Measurements from ENCODE around the gene GTPBP2.

Gene GTPBP2

DNA sequence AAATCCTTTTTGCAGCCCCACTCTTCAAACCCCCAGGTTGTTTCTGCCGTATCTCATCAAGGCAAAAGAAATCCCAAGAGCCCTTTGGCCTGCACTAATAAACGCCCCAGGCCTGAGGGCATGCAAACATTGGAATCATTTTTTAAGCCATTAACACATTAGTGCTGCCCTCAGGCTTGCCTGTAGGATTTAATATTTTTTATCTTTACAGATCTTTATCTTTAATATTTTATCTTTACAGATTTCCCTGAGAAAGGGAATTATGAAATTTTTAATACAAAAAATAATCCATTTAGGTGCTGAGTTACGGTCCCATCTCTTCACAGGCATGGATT lies 14.7 kb downstream of the GTPBP2 start:
- POLR2A ChIA-PET, result no interaction called here
- peaks cover 0 to under 1% (median under 1%) of the 10 kb centered on the region in 4 experiments for H3K4me1 ChIP-seq (ENCODE audit: control extremely low read depth in 1 of 4, control insufficient read depth in 4 of 4, insufficient read depth in 4 of 4, low read length in 3 of 4)
- 100% methylated on average over 1 of the region's 3 CpGs for WGBS (ENCODE audit: insufficient coverage)
- no peak for DNase-seq
- no peaks in the 10 kb centered on the region for H3K9me3 ChIP-seq (ENCODE audit: control extremely low read depth in 1 of 5, control insufficient read depth in 4 of 5, insufficient read depth in 2 of 5, low read depth in 1 of 5, low read length in 4 of 5)
- no peak overlapping the region for H3K27ac ChIP-seq (ENCODE audit: insufficient read depth in 1 of 2, low read depth in 1 of 2, low read length in 2 of 2, poor library complexity in 1 of 2, severe bottlenecking in 2 of 2)
- H3K4me3 ChIP-seq (ENCODE audit: control insufficient read depth in 1 of 7, extremely low read depth in 1 of 7, insufficient read depth in 4 of 7, low read depth in 2 of 7, low read length in 6 of 7), result no peak overlapping the region
- CTCF ChIA-PET, result interaction anchor here (0.6 to 1.1 kb wide), 4 partner anchors 11 to 487 kb away, joined by 3 to 4 read pairs (median 3); partner anchors contain the start of gene GTPBP2
- H3K27me3 ChIP-seq (replicated peaks in 2 of 5; ENCODE audit: control insufficient read depth in 4 of 5, insufficient read depth in 5 of 5, low read length in 4 of 5), result no peaks in the 10 kb centered on the region
- H3K36me3 ChIP-seq (ENCODE audit: control insufficient read depth in 4 of 4, insufficient read depth in 4 of 4, low read length in 3 of 4), result peaks cover 3 to 34% (median 28%) of the 10 kb centered on the region in 4 experiments

DNA sequence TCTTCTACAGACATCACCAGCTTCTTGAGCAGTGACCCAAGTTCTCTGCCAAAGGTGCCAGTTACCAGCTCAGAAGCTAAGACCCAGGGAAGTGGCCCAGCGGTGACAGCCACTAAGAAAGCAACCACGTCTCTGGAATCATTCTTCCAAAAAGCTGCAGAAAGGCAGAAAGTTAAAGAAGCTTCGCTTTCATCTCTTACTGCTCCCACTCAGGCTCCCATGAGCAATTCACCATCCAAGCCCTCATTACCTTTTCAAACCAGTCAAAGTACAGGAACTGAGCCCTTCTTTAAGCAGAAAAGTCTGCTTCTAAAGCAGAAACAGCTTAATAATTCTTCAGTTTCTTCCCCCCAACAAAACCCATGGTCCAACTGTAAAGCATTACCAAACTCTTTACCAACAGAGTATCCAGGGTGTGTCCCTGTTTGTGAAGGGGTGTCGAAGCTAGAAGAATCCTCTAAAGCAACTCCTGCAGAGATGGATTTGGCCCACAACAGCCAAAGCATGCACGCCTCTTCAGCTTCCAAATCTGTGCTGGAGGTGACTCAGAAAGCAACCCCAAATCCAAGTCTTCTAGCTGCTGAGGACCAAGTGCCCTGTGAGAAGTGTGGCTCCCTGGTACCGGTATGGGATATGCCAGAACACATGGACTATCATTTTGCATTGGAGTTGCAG lies 15.2 kb downstream of the GTPBP2 start:
- Histone ChIP-seq H3K9me3 (ENCODE audit: control extremely low read depth in 1 of 5, control insufficient read depth in 4 of 5, insufficient read depth in 2 of 5, low read depth in 1 of 5, low read length in 4 of 5) (no peaks in the 10 kb centered on the region), H3K36me3 (ENCODE audit: control insufficient read depth in 4 of 4, insufficient read depth in 4 of 4, low read length in 3 of 4) (peaks cover 3 to 35% (median 26%) of the 10 kb centered on the region in 4 experiments), H3K27ac (ENCODE audit: insufficient read depth in 1 of 2, low read depth in 1 of 2, low read length in 2 of 2, poor library complexity in 1 of 2, severe bottlenecking in 2 of 2) (no peak overlapping the region), H3K4me3 (ENCODE audit: control insufficient read depth in 1 of 7, extremely low read depth in 1 of 7, insufficient read depth in 4 of 7, low read depth in 2 of 7, low read length in 6 of 7) (no peak overlapping the region), H3K4me1 (ENCODE audit: control extremely low read depth in 1 of 4, control insufficient read depth in 4 of 4, insufficient read depth in 4 of 4, low read length in 3 of 4) (no peaks in the 10 kb centered on the region), H3K27me3 (replicated peaks in 2 of 5; ENCODE audit: control insufficient read depth in 4 of 5, insufficient read depth in 5 of 5, low read length in 4 of 5) (no peaks in the 10 kb centered on the region)
- no peak for DNase-seq
- 98% methylated on average over 6 of the region's 6 CpGs for WGBS (ENCODE audit: insufficient coverage)
- CTCF ChIA-PET, result interaction anchor here (0.6 to 1.1 kb wide), 3 partner anchors 12 to 87 kb away, joined by 3 to 4 read pairs (median 3); partner anchors contain the start of gene GTPBP2
- POLR2A ChIA-PET, result interaction anchor here (1.0 kb wide), 2 partner anchors 8 to 22 kb away, joined by 3 to 5 read pairs; partner anchors contain the start of gene MAD2L1BP

DNA sequence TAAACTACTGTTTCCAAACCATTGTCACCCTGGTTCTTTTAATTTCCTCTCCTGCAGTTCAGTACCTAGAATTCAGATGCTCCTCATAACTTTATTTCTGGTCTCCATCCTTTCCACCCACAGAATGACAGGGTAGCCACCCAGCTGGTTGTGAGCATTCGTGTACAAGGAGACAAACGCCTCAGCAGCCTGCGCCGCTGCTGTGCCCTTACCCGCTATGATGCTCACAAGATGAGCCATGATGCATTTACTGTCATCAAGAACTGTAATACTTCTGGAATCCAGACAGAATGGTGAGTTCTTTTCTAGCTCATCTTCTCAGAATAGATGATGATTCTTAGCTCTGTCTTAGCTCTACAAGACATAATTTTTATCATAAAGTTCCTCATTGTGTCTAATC lies 18.6 kb downstream of the GTPBP2 start:
- WGBS (ENCODE audit: insufficient coverage), result 98% methylated on average over 5 of the region's 5 CpGs
- H3K4me3 ChIP-seq (ENCODE audit: control insufficient read depth in 1 of 7, extremely low read depth in 1 of 7, insufficient read depth in 4 of 7, low read depth in 2 of 7, low read length in 6 of 7), result no peak overlapping the region
- POLR2A ChIA-PET, result no interaction called here
- H3K4me1 ChIP-seq (ENCODE audit: control extremely low read depth in 1 of 4, control insufficient read depth in 4 of 4, insufficient read depth in 4 of 4, low read length in 3 of 4), result peaks cover 0 to 5% (median 1%) of the 10 kb centered on the region in 4 experiments
- no peak overlapping the region for H3K27ac ChIP-seq (ENCODE audit: insufficient read depth in 1 of 2, low read depth in 1 of 2, low read length in 2 of 2, poor library complexity in 1 of 2, severe bottlenecking in 2 of 2)
- CTCF ChIA-PET, result interaction anchor here (0.6 to 5.1 kb wide), 9 partner anchors 9 to 468 kb away, joined by 3 to 32 read pairs (median 3); partner anchors contain the start of gene GTPBP2
- H3K27me3 ChIP-seq (replicated peaks in 2 of 5; ENCODE audit: control insufficient read depth in 4 of 5, insufficient read depth in 5 of 5, low read length in 4 of 5), result no peaks in the 10 kb centered on the region
- DNase-seq, result no peak
- peaks cover 5 to 46% (median 28%) of the 10 kb centered on the region in 4 experiments for H3K36me3 ChIP-seq (ENCODE audit: control insufficient read depth in 4 of 4, insufficient read depth in 4 of 4, low read length in 3 of 4)
- H3K9me3 ChIP-seq (ENCODE audit: control extremely low read depth in 1 of 5, control insufficient read depth in 4 of 5, insufficient read depth in 2 of 5, low read depth in 1 of 5, low read length in 4 of 5), result no peaks in the 10 kb centered on the region

DNA sequence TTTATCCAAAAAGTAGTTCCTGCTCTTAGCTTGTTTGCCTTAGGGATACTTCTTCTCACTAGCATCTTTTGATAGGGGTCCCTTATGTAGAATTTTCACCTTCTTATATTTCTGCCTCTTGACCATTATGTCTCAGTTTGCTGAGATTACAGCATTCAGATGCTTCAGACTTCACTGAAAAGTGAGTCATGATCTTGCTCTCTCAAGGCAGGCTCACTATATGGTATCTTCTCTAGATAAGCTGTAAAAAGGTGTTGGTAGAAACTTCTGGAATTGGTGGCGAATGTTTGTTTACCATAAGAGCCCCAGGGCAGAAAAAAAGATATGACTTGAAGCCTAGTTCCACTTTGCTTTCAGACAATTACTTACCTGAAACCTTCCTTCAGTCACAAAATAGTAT lies 19.7 kb downstream of the GTPBP2 start:
- no peak for DNase-seq
- no peak overlapping the region for H3K27ac ChIP-seq (ENCODE audit: insufficient read depth in 1 of 2, low read depth in 1 of 2, low read length in 2 of 2, poor library complexity in 1 of 2, severe bottlenecking in 2 of 2)
- H3K4me1 ChIP-seq (ENCODE audit: control extremely low read depth in 1 of 4, control insufficient read depth in 4 of 4, insufficient read depth in 4 of 4, low read length in 3 of 4), result peaks cover 0 to 5% (median 1%) of the 10 kb centered on the region in 4 experiments
- H3K36me3 ChIP-seq (ENCODE audit: control insufficient read depth in 4 of 4, insufficient read depth in 4 of 4, low read length in 3 of 4), result peaks cover 9 to 50% (median 27%) of the 10 kb centered on the region in 4 experiments
- no peaks in the 10 kb centered on the region for H3K27me3 ChIP-seq (replicated peaks in 2 of 5; ENCODE audit: control insufficient read depth in 4 of 5, insufficient read depth in 5 of 5, low read length in 4 of 5)
- WGBS (ENCODE audit: insufficient coverage), result no CpG with 5 or more reads among the region's 1 CpG
- POLR2A ChIA-PET, result no interaction called here
- CTCF ChIA-PET, result interaction anchor here (1.0 to 5.1 kb wide), 13 partner anchors 10 to 470 kb away, joined by 3 to 32 read pairs (median 5); no protein-coding TSS in a partner anchor
- no peaks in the 10 kb centered on the region for H3K9me3 ChIP-seq (ENCODE audit: control extremely low read depth in 1 of 5, control insufficient read depth in 4 of 5, insufficient read depth in 2 of 5, low read depth in 1 of 5, low read length in 4 of 5)
- no peak overlapping the region for H3K4me3 ChIP-seq (ENCODE audit: control insufficient read depth in 1 of 7, extremely low read depth in 1 of 7, insufficient read depth in 4 of 7, low read depth in 2 of 7, low read length in 6 of 7)

DNA sequence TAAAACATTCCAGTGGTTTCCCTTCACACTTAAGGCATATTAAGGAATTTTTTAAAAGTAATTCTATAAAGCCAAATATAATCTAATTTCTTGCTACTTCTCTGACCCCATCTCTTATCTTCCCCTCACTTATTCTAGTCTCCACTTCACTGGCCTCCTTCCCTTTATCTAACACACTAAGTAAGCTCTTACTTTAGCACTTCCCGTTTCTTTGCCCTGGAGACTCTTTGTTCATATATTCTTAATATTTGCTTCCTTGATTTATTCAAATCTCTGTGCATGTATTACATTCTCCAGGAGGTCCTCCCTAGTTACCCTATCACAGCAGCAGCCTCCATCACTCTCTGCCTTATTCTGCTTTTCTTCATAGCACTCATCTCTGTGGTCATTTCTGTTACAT lies 20.3 kb downstream of the GTPBP2 start:
- no peak overlapping the region for H3K27ac ChIP-seq (ENCODE audit: insufficient read depth in 1 of 2, low read depth in 1 of 2, low read length in 2 of 2, poor library complexity in 1 of 2, severe bottlenecking in 2 of 2)
- H3K4me3 ChIP-seq (ENCODE audit: control insufficient read depth in 1 of 7, extremely low read depth in 1 of 7, insufficient read depth in 4 of 7, low read depth in 2 of 7, low read length in 6 of 7), result no peak overlapping the region
- WGBS (ENCODE audit: insufficient coverage), result 17% methylated on average over 1 of the region's 1 CpG
- ChIA-PET POLR2A (no interaction called here), CTCF (interaction anchor here (0.6 to 5.1 kb wide), 19 partner anchors 9 to 471 kb away, joined by 3 to 32 read pairs (median 4); no protein-coding TSS in a partner anchor)
- peaks cover 7 to 47% (median 24%) of the 10 kb centered on the region in 4 experiments for H3K36me3 ChIP-seq (ENCODE audit: control insufficient read depth in 4 of 4, insufficient read depth in 4 of 4, low read length in 3 of 4)
- peak in 2 of 3 donors; percentile 43 to 53 for DNase-seq
- H3K4me1 ChIP-seq (ENCODE audit: control extremely low read depth in 1 of 4, control insufficient read depth in 4 of 4, insufficient read depth in 4 of 4, low read length in 3 of 4), result peaks cover 0 to 5% (median 1%) of the 10 kb centered on the region in 4 experiments
- H3K9me3 ChIP-seq (ENCODE audit: control extremely low read depth in 1 of 5, control insufficient read depth in 4 of 5, insufficient read depth in 2 of 5, low read depth in 1 of 5, low read length in 4 of 5), result no peaks in the 10 kb centered on the region
- no peaks in the 10 kb centered on the region for H3K27me3 ChIP-seq (replicated peaks in 2 of 5; ENCODE audit: control insufficient read depth in 4 of 5, insufficient read depth in 5 of 5, low read length in 4 of 5)

DNA sequence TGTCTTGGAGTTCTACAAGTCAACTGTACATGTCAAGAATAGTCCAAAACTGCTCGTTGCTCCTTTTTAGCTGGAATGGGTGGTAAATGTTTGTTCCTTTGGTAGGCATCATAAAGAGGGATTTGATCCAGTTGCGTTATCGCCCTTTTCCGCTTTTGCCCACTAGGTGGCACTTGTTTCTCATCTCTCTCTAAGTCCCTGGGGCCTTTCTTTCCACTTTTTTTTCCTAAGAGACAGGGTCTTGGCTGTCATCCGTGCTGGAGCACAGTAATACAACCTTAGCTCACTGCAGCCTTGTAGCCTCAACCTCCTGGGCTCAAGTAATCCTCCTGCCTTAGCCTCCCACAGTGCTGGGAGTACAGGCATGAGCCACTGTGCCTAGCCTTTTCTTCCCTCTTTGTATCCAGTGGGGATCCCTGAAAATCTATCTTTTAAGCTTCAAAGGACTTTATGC lies 20.7 kb downstream of the GTPBP2 start:
- CTCF ChIA-PET, result interaction anchor here (0.6 to 5.1 kb wide), 20 partner anchors 8 to 471 kb away, joined by 3 to 32 read pairs (median 4); no protein-coding TSS in a partner anchor
- no peaks in the 10 kb centered on the region for H3K27me3 ChIP-seq (replicated peaks in 2 of 5; ENCODE audit: control insufficient read depth in 4 of 5, insufficient read depth in 5 of 5, low read length in 4 of 5)
- H3K4me3 ChIP-seq (ENCODE audit: control insufficient read depth in 1 of 7, extremely low read depth in 1 of 7, insufficient read depth in 4 of 7, low read depth in 2 of 7, low read length in 6 of 7), result no peak overlapping the region
- 5% methylated on average over 4 of the region's 5 CpGs for WGBS (ENCODE audit: insufficient coverage)
- H3K9me3 ChIP-seq (ENCODE audit: control extremely low read depth in 1 of 5, control insufficient read depth in 4 of 5, insufficient read depth in 2 of 5, low read depth in 1 of 5, low read length in 4 of 5), result no peaks in the 10 kb centered on the region
- POLR2A ChIA-PET, result no interaction called here
- DNase-seq, result peak; percentile 68 to 77 (median 70)
- H3K27ac ChIP-seq (ENCODE audit: insufficient read depth in 1 of 2, low read depth in 1 of 2, low read length in 2 of 2, poor library complexity in 1 of 2, severe bottlenecking in 2 of 2), result no peak overlapping the region
- H3K36me3 ChIP-seq (ENCODE audit: control insufficient read depth in 4 of 4, insufficient read depth in 4 of 4, low read length in 3 of 4), result peaks cover 7 to 43% (median 25%) of the 10 kb centered on the region in 4 experiments
- H3K4me1 ChIP-seq (ENCODE audit: control extremely low read depth in 1 of 4, control insufficient read depth in 4 of 4, insufficient read depth in 4 of 4, low read length in 3 of 4), result peaks cover 0 to 5% (median 1%) of the 10 kb centered on the region in 4 experiments

DNA sequence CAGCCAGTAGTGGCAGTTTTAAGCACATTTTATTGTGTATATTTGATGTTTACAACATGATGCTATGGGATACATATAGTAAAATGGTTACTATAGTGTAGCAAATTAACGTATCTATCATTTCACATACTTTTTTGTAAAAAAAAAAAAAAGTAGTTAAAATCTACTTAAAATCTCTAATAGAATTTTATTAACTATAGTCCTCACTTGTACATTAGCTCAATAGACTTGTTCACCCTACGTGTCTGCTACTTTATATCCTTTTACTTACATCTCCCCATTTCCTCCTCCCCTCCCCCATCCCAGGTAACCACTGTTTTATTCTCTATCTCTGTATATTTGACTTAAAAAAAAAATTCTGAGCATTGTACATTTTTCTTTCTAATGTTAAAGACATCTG lies 23.0 kb downstream of the GTPBP2 start:
- no peaks in the 10 kb centered on the region for H3K9me3 ChIP-seq (ENCODE audit: control extremely low read depth in 1 of 5, control insufficient read depth in 4 of 5, insufficient read depth in 2 of 5, low read depth in 1 of 5, low read length in 4 of 5)
- POLR2A ChIA-PET, result no interaction called here
- peaks cover 7 to 45% (median 28%) of the 10 kb centered on the region in 4 experiments for H3K36me3 ChIP-seq (ENCODE audit: control insufficient read depth in 4 of 4, insufficient read depth in 4 of 4, low read length in 3 of 4)
- no peak for DNase-seq
- no peak overlapping the region for H3K27ac ChIP-seq (ENCODE audit: insufficient read depth in 1 of 2, low read depth in 1 of 2, low read length in 2 of 2, poor library complexity in 1 of 2, severe bottlenecking in 2 of 2)
- no CpG with 5 or more reads among the region's 2 CpGs for WGBS (ENCODE audit: insufficient coverage)
- no peaks in the 10 kb centered on the region for H3K27me3 ChIP-seq (replicated peaks in 2 of 5; ENCODE audit: control insufficient read depth in 4 of 5, insufficient read depth in 5 of 5, low read length in 4 of 5)
- no peak overlapping the region for H3K4me3 ChIP-seq (ENCODE audit: control insufficient read depth in 1 of 7, extremely low read depth in 1 of 7, insufficient read depth in 4 of 7, low read depth in 2 of 7, low read length in 6 of 7)
- H3K4me1 ChIP-seq (ENCODE audit: control extremely low read depth in 1 of 4, control insufficient read depth in 4 of 4, insufficient read depth in 4 of 4, low read length in 3 of 4), result peaks cover 0 to 5% (median 1%) of the 10 kb centered on the region in 4 experiments
- CTCF ChIA-PET, result interaction anchor here (0.6 to 2.2 kb wide), 4 partner anchors 36 to 996 kb away, joined by 3 to 5 read pairs (median 4); no protein-coding TSS in a partner anchor

All from common myeloid progenitor, CD34-positive (primary cell).